AG09309 (cell line): Measurements from ENCODE around the gene CYTH1.

Experiments
- DNase-seq: peaks from one replicate; pipeline ENCODE4 v3.0.0-alpha.2; 2010; ENCODE audit warnings: low read depth
- H3K4me3 ChIP-seq: 2 replicates; pipeline ENCODE4 v1.5.1; 2011; ENCODE audit warnings: mild to moderate bottlenecking, low read depth, low read length, moderate library complexity; ENCODE audit not compliant: control insufficient read depth
- TF ChIP-seq, protein P1 (sequence below): IDR thresholded peaks from 2 replicates; pipeline ENCODE4 v1.5.1; 2011; ENCODE audit warnings: mild to moderate bottlenecking, low read depth, low read length, inconsistent platforms; ENCODE audit not compliant: insufficient read depth, control insufficient read depth; ENCODE audit errors: missing control alignments

CYTH1 gene

DNA sequence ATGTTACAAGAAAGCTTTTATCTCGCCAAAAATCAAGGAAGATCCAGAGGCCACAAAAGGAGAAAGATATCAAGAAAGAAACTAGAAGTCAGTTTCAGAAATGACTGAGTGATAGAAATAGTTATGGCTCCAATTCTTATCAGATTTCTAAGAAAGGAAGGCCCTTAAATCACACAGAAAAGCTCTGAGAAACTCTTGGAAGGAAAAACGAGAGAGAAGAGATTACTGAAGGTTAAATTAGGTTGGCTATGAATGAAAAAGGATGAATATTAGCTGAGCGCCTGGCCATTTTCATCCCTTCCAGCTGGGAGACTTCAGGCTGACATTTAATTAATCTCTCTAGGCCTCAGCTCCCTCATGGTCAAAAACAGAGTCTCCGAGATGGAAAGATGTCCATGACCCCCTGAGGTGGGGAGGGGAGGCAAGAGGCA, 72.3 kb downstream of the CYTH1 start:
- TF ChIP-seq, protein P1, sequence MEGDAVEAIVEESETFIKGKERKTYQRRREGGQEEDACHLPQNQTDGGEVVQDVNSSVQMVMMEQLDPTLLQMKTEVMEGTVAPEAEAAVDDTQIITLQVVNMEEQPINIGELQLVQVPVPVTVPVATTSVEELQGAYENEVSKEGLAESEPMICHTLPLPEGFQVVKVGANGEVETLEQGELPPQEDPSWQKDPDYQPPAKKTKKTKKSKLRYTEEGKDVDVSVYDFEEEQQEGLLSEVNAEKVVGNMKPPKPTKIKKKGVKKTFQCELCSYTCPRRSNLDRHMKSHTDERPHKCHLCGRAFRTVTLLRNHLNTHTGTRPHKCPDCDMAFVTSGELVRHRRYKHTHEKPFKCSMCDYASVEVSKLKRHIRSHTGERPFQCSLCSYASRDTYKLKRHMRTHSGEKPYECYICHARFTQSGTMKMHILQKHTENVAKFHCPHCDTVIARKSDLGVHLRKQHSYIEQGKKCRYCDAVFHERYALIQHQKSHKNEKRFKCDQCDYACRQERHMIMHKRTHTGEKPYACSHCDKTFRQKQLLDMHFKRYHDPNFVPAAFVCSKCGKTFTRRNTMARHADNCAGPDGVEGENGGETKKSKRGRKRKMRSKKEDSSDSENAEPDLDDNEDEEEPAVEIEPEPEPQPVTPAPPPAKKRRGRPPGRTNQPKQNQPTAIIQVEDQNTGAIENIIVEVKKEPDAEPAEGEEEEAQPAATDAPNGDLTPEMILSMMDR, result no peak
- H3K4me3 ChIP-seq, result no peak overlapping the region
- DNase-seq, result no peak

GRCh38 chr17:78709119-78709681, 72.9 kb downstream of the CYTH1 start:
- TF ChIP-seq, protein P1, result no peak
- DNase-seq, result no peak
- no peak overlapping the region for H3K4me3 ChIP-seq

- DNase-seq, result peak; percentile 64
- no peak overlapping the region for H3K4me3 ChIP-seq
- TF ChIP-seq, protein P1, result peak; percentile 95
These were observed 73.5 kb downstream of the CYTH1 start for GRCh38 chr17:78708510-78708973.

GRCh38 chr17:78707923-78708322, 74.2 kb downstream of the CYTH1 start:
- TF ChIP-seq, protein P1, result no peak
- DNase-seq, result no peak
- no peak overlapping the region for H3K4me3 ChIP-seq

- DNase-seq, result no peak
- TF ChIP-seq, protein P1, result no peak
- H3K4me3 ChIP-seq, result no peak overlapping the region
These were observed 75.1 kb downstream of the CYTH1 start for GRCh38 chr17:78707016-78707415.

DNA sequence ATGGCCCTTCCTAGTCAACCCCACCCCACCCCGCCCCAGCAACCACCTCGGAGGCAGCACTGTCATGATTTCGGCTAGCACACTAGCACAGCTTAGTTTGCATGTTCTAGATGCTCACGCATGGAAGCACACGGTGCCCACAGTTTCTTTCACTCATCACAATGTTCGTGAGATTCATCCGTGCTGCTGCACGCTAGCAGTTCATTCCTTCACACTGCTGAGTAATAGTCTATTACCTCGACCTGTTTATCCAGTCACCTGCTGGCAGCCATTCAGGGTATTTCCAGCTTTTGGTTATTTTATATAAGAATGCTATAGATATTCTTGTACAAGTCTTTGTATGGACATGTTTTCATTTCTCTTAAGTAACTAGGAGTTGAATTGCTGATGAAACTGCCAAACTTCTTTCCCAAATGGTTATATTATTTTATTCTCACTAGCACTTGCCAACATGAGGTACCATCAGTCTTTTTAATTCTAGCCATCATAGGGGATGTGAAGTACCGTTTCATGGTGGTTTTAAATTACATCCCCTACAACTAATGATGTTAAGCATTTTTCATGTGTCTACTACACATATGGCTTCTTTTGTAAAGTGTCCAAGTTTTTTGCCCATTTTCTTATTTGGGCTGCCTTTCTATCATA, 75.7 kb downstream of the CYTH1 start:
- no peak for DNase-seq
- TF ChIP-seq, protein P1, result no peak
- no peak overlapping the region for H3K4me3 ChIP-seq

DNA sequence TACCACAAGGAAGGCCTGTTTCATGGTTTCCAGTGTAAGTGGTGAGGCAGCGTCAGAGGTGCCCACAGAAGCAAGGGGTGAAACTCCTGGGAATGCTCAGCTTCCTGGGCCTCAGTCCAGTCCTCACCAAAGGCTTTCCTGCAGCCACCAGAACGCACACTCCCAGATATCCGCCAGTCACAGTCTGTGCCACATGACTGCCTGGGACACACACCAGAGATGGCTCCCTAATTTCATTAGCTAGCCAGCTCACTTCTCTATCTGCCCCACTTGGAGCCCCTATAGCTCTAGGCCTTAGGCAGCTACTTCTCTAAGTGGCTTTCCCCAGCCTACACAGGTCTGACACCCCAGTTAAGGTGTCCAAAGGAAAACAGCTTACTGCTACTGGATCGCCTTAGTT, 77.0 kb downstream of the CYTH1 start:
- H3K4me3 ChIP-seq, result no peak overlapping the region
- TF ChIP-seq, protein P1, result no peak
- DNase-seq, result no peak
